HepG2 (cell line): ENCODE data around the gene FOXA3. TPM values are rescaled to one million over a fixed set of nuclear protein-coding genes. Genes with fewer than 3 reads are reported as not detected.
A peak's percentile ranks its signal among the peaks of the same experiment; 100 is the strongest.

Experiments
- CREB1 ChIP-seq, 2 experiments: fragments of 450-650 bp in 1 of 2; IDR thresholded peaks; 2 replicates each; pipeline ENCODE4 v1.6.1; 2016 to 2017; ENCODE audit warnings: control low read depth in 1 of 2, mild to moderate bottlenecking in 1 of 2, missing compliant biosample characterization in 1 of 2, missing genetic modification characterization in 1 of 2
- FOXC1 ChIP-seq: sonication (generic); formaldehyde crosslinking; IDR thresholded peaks from 2 replicates; pipeline ENCODE4 v1.8.0; 2022; ENCODE audit warnings: mild to moderate bottlenecking, missing genetic modification reagents, borderline replicate concordance
- HOXA7 ChIP-seq: sonication (generic); formaldehyde crosslinking; IDR thresholded peaks from 2 replicates; pipeline ENCODE4 v1.8.1; 2022; ENCODE audit warnings: mild to moderate bottlenecking, missing genetic modification reagents, moderate library complexity
- ISL2 ChIP-seq: sonication (generic); formaldehyde crosslinking; IDR thresholded peaks from 2 replicates; pipeline ENCODE4 v1.5.0; 2020; ENCODE audit warnings: missing genetic modification reagents
- KDM2A ChIP-seq: sonication (generic); formaldehyde crosslinking; IDR thresholded peaks from 2 replicates; pipeline ENCODE4 v1.4.0; 2020; ENCODE audit warnings: low read depth, missing genetic modification reagents, borderline replicate concordance
- MAFF ChIP-seq: IDR thresholded peaks from 2 replicates; pipeline ENCODE4 v1.6.1; 2011; ENCODE audit warnings: low read depth, low read length, improper control_type of control experiment
- MAFK ChIP-seq, 2 experiments: IDR thresholded peaks in 1 of 2; conservative IDR thresholded peaks in 1 of 2; 2 replicates each; pipeline ENCODE4 v1.6.1; 2011; ENCODE audit warnings: improper control_type of control experiment in 2 of 2, low read length in 2 of 2
- MXI1 ChIP-seq: IDR thresholded peaks from 3 replicates; pipeline ENCODE4 v1.6.1; 2012; ENCODE audit warnings: low read depth, low read length, inconsistent platforms, borderline replicate concordance
- NR2C2 ChIP-seq: sonication (generic); formaldehyde crosslinking; IDR thresholded peaks from 2 replicates; pipeline ENCODE4 v1.4.0; 2020; ENCODE audit warnings: missing genetic modification reagents, mild to moderate bottlenecking, moderate library complexity, borderline replicate concordance
- PHB2 ChIP-seq: fragments of 450-650 bp; IDR thresholded peaks from 2 replicates; pipeline ENCODE4 v1.6.1; 2018; ENCODE audit not compliant: partially characterized antibody
- SALL1 ChIP-seq: sonication (generic); formaldehyde crosslinking; IDR thresholded peaks from 2 replicates; pipeline ENCODE4 v1.8.0; 2022; ENCODE audit warnings: mild to moderate bottlenecking, missing genetic modification reagents
- ZFP90 ChIP-seq: sonication (generic); formaldehyde crosslinking; IDR thresholded peaks from 2 replicates; pipeline ENCODE4 v1.8.0; 2022; ENCODE audit warnings: missing genetic modification reagents, mild to moderate bottlenecking, inconsistent platforms, borderline replicate concordance
- ZMYM2 ChIP-seq: sonication (generic); formaldehyde crosslinking; IDR thresholded peaks from 2 replicates; pipeline ENCODE4 v1.8.0; 2022; ENCODE audit warnings: mild to moderate bottlenecking, missing genetic modification reagents
- ZMYM3 ChIP-seq: sonication (generic); formaldehyde crosslinking; IDR thresholded peaks from 2 replicates; pipeline ENCODE4 v1.5.1; 2020; ENCODE audit warnings: mild to moderate bottlenecking, missing genetic modification reagents
- ZNF282 ChIP-seq: fragments of 450-650 bp; IDR thresholded peaks from 2 replicates; pipeline ENCODE4 v1.6.1; 2018; ENCODE audit not compliant: partially characterized antibody
- ZNF430 ChIP-seq: sonication (generic); formaldehyde crosslinking; IDR thresholded peaks from 2 replicates; pipeline ENCODE4 v1.9.0; 2021; ENCODE audit warnings: mild to moderate bottlenecking, missing genetic modification reagents
- ZNF615 ChIP-seq: sonication (generic); formaldehyde crosslinking; IDR thresholded peaks from 2 replicates; pipeline ENCODE4 v1.5.0; 2020; ENCODE audit warnings: mild to moderate bottlenecking, missing genetic modification reagents, borderline replicate concordance
- ZNF674 ChIP-seq: sonication (generic); formaldehyde crosslinking; IDR thresholded peaks from 2 replicates; pipeline ENCODE4 v1.5.0; 2020; ENCODE audit warnings: low read depth, mild to moderate bottlenecking, missing genetic modification reagents
- ZNF788 ChIP-seq: sonication (generic); formaldehyde crosslinking; IDR thresholded peaks from 2 replicates; pipeline ENCODE4 v1.5.0; 2020; ENCODE audit warnings: mild to moderate bottlenecking, missing genetic modification reagents, borderline replicate concordance
- polyA plus RNA-seq, 8 experiments: library from polyadenylated mRNA; depleted of rRNA in 3 of 8; stranded (reverse) in 7 of 8; unstranded in 1 of 8; fragments of >200 nt; fragmentation: Illumina TruSeq in 4 of 8; extraction: Trizol in 4 of 8; gene quantifications; 2 replicates each; pipeline versions ENCODE4 v1.2.1 to v1.2.3, GENCODE V29; 2011 to 2016; ENCODE audit warnings: low read depth in 4 of 8, missing spikeins in 1 of 8, mixed read lengths in 1 of 8; ENCODE audit not compliant: insufficient read depth in 1 of 8
- total RNA-seq, 5 experiments: library from RNA; depleted of rRNA; stranded (reverse); fragments of >200 nt; fragmentation: Illumina TruSeq; extraction: Trizol; gene quantifications; 2 replicates each; pipeline ENCODE4 v1.2.3, GENCODE V29; 2016; ENCODE audit warnings: low read depth in 1 of 5
- TF ChIP-seq, protein P1 (sequence below): sonication (generic); formaldehyde crosslinking; IDR thresholded peaks from 2 replicates; pipeline ENCODE4 v1.5.0; 2020; ENCODE audit warnings: missing genetic modification reagents
- TF ChIP-seq, protein P2 (sequence below): sonication (generic); formaldehyde crosslinking; IDR thresholded peaks from 2 replicates; pipeline ENCODE4 v1.4.0; 2020; ENCODE audit warnings: missing genetic modification reagents, low read depth, mild to moderate bottlenecking, borderline replicate concordance
- TF ChIP-seq, protein P3 (sequence below): sonication (generic); formaldehyde crosslinking; IDR thresholded peaks from 2 replicates; pipeline ENCODE4 v1.5.1; 2020; ENCODE audit warnings: mild to moderate bottlenecking, missing genetic modification reagents, moderate library complexity

The FOXA3 gene
- total and polyA plus RNA-seq, 2 of the 13 experiments (the other 11 are each of a cell fraction or from before 2014, with no cell fraction given) = 29.8 to 47.6 TPM

DNA sequence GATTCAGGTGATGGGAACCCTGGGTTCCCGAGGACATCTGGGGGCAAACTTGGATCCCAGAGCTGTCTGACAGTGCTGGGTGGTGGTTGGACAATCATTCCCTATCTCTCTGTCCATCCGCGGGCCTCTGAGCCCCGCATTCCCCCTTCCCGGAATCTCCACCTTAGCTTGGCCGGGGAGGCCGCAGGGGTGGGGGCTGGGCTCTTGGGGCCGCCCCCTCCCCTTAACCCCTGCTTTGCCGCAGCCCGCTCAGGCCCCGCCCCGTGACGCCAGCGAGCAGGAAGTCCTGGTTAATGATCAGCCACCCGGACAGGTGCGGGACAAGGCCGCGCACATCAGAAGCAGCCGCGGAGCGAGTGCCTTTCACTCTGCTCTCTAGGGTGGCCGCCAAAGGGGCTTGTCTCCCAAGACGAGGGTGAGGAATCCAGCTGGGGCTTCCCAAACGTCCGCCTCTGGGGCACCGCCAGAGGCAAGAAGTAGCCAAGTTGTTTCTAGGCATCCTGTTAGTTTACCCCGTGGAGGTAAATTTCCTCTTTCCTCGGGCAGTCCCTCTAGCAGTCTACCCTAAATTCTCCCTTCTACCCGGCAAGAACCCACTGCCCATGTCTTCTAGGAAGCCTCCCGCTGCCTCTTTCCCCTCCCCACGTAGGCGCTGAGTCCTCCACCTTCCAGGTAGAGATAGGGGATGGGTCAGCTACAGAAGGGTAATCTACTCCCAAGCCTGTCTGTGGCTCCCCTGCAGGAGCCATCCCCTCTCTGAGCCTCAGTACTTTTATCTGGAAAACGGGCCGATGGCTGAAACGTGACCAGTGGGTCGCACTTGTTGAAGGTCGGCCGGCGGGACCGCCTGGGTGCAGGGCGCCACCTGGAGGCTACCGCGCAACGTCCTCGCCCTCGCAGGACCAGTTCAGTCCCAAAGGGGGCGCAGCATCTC, 18.8 kb downstream of the FOXA3 start (continued):
- TF ChIP-seq, protein P1, sequence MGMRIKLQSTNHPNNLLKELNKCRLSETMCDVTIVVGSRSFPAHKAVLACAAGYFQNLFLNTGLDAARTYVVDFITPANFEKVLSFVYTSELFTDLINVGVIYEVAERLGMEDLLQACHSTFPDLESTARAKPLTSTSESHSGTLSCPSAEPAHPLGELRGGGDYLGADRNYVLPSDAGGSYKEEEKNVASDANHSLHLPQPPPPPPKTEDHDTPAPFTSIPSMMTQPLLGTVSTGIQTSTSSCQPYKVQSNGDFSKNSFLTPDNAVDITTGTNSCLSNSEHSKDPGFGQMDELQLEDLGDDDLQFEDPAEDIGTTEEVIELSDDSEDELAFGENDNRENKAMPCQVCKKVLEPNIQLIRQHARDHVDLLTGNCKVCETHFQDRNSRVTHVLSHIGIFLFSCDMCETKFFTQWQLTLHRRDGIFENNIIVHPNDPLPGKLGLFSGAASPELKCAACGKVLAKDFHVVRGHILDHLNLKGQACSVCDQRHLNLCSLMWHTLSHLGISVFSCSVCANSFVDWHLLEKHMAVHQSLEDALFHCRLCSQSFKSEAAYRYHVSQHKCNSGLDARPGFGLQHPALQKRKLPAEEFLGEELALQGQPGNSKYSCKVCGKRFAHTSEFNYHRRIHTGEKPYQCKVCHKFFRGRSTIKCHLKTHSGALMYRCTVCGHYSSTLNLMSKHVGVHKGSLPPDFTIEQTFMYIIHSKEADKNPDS (CRISPR knock-in tag) = no peak
- TF ChIP-seq ZMYM2 = peak; percentile 100
- no peak for TF ChIP-seq MAFK (conservative IDR thresholded peaks at IDR 0.05 in 1 of 2, IDR thresholded peaks at IDR 0.05 in 1 of 2; ENCODE audit: low read length in 2 of 2)
- peak; percentile 91 for TF ChIP-seq ZNF788
- no peak for TF ChIP-seq HOXA7 (CRISPR knock-in tag)
- TF ChIP-seq SALL1 (CRISPR knock-in tag) = peak; percentile 80
- peak; percentile 95 for TF ChIP-seq KDM2A
- TF ChIP-seq ZMYM3 (CRISPR knock-in tag) = peak; percentile 100
- no peak for TF ChIP-seq ZNF674 (CRISPR knock-in tag)
- peak; percentile 55; the same call in 1 of the 3 replicates for TF ChIP-seq MXI1
- TF ChIP-seq, protein P2, sequence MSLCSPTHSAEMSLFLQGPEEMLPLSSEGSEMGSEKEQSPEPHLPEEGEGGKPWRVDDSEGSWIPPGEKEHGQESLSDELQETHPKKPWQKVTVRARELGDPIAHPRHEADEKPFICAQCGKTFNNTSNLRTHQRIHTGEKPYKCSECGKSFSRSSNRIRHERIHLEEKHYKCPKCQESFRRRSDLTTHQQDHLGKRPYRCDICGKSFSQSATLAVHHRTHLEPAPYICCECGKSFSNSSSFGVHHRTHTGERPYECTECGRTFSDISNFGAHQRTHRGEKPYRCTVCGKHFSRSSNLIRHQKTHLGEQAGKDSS (CRISPR knock-in tag) = peak; percentile 35; the same call in 1 of the 2 replicates
- TF ChIP-seq ISL2 (CRISPR knock-in tag) = peak; percentile 80; the same call in 1 of the 2 replicates
- TF ChIP-seq, protein P3, sequence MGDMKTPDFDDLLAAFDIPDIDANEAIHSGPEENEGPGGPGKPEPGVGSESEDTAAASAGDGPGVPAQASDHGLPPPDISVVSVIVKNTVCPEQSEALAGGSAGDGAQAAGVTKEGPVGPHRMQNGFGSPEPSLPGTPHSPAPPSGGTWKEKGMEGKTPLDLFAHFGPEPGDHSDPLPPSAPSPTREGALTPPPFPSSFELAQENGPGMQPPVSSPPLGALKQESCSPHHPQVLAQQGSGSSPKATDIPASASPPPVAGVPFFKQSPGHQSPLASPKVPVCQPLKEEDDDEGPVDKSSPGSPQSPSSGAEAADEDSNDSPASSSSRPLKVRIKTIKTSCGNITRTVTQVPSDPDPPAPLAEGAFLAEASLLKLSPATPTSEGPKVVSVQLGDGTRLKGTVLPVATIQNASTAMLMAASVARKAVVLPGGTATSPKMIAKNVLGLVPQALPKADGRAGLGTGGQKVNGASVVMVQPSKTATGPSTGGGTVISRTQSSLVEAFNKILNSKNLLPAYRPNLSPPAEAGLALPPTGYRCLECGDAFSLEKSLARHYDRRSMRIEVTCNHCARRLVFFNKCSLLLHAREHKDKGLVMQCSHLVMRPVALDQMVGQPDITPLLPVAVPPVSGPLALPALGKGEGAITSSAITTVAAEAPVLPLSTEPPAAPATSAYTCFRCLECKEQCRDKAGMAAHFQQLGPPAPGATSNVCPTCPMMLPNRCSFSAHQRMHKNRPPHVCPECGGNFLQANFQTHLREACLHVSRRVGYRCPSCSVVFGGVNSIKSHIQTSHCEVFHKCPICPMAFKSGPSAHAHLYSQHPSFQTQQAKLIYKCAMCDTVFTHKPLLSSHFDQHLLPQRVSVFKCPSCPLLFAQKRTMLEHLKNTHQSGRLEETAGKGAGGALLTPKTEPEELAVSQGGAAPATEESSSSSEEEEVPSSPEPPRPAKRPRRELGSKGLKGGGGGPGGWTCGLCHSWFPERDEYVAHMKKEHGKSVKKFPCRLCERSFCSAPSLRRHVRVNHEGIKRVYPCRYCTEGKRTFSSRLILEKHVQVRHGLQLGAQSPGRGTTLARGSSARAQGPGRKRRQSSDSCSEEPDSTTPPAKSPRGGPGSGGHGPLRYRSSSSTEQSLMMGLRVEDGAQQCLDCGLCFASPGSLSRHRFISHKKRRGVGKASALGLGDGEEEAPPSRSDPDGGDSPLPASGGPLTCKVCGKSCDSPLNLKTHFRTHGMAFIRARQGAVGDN (CRISPR knock-in tag) = peak; percentile 88
- TF ChIP-seq ZNF615 (CRISPR knock-in tag) = peak; percentile 84
- TF ChIP-seq MAFF = no peak
- TF ChIP-seq ZNF282 = no peak
- TF ChIP-seq CREB1 (IDR thresholded peaks at IDR 0.05) = peak; percentile 76
- TF ChIP-seq CREB1 (CRISPR knock-in tag; IDR thresholded peaks at IDR 0.05) = peak; percentile 86
- no peak for TF ChIP-seq ZFP90 (CRISPR knock-in tag)
- TF ChIP-seq FOXC1 (CRISPR knock-in tag) = no peak
- TF ChIP-seq PHB2 = no peak
- no peak; the same call in none of the 2 replicates for TF ChIP-seq NR2C2 (CRISPR knock-in tag)
- peak; percentile 59; the same call in 1 of the 2 replicates for TF ChIP-seq ZNF430
